ENCODE data around the gene GSN.

Gene GSN

DNA sequence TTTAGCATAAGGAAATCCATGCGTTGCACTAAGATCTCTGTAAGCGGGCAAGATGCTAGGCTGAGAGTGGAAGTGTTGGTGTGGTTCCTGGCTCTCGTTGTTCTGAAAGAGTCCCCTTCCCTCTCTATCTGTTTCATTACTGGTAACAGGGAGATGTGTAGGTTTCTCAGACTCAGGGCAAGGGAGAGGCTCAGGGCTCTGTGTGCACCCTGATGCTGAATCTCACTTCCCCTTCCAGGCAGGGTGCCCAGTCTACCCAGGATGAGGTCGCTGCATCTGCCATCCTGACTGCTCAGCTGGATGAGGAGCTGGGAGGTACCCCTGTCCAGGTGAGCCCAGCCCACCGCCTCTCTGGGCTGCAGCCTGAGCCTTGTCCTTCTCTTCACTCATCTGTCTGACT lies 56.4 kb downstream of the GSN start:
- Histone ChIP-seq H3K4me3 (ENCODE audit: low read length) (no peak overlapping the region), H3K36me3 (ENCODE audit: insufficient read depth, low read depth, low read length) (peaks cover 54% of the 10 kb centered on the region), H3K9ac (ENCODE audit: low read depth, low read length) (no peak overlapping the region), H3K9me3 (ENCODE audit: insufficient read depth, low read depth, low read length) (no peaks in the 10 kb centered on the region), H3K4me1 (ENCODE audit: insufficient read depth, low read length) (no peaks in the 10 kb centered on the region), H3K27me3 (ENCODE audit: insufficient read depth, low read length) (no peaks in the 10 kb centered on the region), H3K27ac (ENCODE audit: low read length) (no peak overlapping the region)

DNA sequence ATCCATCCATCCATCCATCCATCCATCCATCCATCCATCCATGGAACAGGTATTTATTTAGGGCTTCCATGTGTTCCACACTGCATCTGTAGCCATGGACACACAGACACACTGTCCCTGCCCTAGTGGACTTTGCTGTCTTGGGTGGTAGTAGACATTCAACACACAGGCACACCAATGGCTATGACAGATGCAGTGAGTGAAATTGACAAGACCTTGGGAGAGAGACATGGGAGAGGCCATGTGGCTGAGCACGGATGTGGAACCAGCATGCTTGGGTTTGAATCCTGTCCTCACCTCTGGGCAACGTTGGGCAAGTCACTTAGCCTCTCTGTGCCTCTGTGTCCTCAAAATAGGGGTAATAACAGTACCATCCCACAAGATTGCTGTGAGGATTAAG lies 56.8 kb downstream of the GSN start:
- Histone ChIP-seq H3K4me1 (ENCODE audit: insufficient read depth, low read length) (no peaks in the 10 kb centered on the region), H3K27me3 (ENCODE audit: insufficient read depth, low read length) (no peaks in the 10 kb centered on the region), H3K36me3 (ENCODE audit: insufficient read depth, low read depth, low read length) (peaks cover 58% of the 10 kb centered on the region), H3K4me3 (ENCODE audit: low read length) (no peak overlapping the region), H3K27ac (ENCODE audit: low read length) (no peak overlapping the region), H3K9ac (ENCODE audit: low read depth, low read length) (no peak overlapping the region), H3K9me3 (ENCODE audit: insufficient read depth, low read depth, low read length) (no peaks in the 10 kb centered on the region)

DNA sequence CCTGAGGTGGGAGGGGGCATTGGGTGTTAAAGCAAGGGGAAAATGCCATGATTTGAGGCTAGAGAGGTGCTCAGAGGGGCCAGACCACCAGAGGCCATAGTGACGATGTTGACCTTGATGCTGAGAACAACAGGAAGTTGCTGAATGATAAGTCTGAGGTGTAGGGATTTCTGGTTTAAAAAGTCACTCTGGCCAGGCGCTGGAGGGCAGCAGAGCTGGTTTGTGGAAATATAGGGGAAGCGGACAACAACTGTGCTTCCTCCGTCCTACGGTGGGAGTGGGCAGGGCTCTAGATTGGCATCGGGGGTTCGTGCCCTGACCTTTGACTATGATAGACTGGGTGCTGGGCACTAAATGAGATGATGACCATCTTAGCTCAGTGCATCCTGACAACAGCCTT lies 57.4 kb downstream of the GSN start:
- no peaks in the 10 kb centered on the region for H3K4me1 ChIP-seq (ENCODE audit: insufficient read depth, low read length)
- no peak overlapping the region for H3K27ac ChIP-seq (ENCODE audit: low read length)
- no peaks in the 10 kb centered on the region for H3K9me3 ChIP-seq (ENCODE audit: insufficient read depth, low read depth, low read length)
- no peak overlapping the region for H3K4me3 ChIP-seq (ENCODE audit: low read length)
- peaks cover 63% of the 10 kb centered on the region for H3K36me3 ChIP-seq (ENCODE audit: insufficient read depth, low read depth, low read length)
- H3K27me3 ChIP-seq (ENCODE audit: insufficient read depth, low read length) = no peaks in the 10 kb centered on the region
- no peak overlapping the region for H3K9ac ChIP-seq (ENCODE audit: low read depth, low read length)

DNA sequence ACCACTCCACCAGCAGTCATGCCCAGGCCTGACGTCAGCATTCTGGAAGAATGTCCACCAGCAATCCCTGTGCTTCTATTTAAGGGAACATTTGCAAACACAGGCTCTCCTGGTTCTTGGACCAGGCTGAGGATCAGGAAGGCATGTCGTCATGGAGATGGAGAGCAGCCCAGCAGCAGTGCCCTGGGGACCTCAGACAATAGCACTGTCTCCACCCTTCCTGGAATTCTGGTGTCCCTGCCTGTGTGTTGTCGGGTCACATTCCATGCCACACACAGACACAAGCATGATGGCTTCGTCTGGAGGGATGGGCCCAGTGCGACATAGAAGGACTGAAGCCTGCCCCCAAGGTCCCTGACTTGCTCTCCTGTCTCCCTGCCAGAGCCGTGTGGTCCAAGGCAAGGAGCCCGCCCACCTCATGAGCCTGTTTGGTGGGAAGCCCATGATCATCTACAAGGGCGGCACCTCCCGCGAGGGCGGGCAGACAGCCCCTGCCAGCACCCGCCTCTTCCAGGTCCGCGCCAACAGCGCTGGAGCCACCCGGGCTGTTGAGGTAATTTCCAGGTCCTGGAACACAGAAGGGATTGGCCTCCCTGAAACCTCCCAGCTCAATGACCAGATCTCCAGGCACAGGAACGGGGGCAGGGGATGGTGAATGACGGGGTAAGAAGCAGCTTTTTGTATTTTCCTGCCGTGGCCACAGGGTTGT lies 58.3 kb downstream of the GSN start:
- Histone ChIP-seq H3K27me3 (ENCODE audit: insufficient read depth, low read length) (no peaks in the 10 kb centered on the region), H3K36me3 (ENCODE audit: insufficient read depth, low read depth, low read length) (peaks cover 61% of the 10 kb centered on the region), H3K27ac (ENCODE audit: low read length) (no peak overlapping the region), H3K9me3 (ENCODE audit: insufficient read depth, low read depth, low read length) (no peaks in the 10 kb centered on the region), H3K4me1 (ENCODE audit: insufficient read depth, low read length) (no peaks in the 10 kb centered on the region), H3K4me3 (ENCODE audit: low read length) (no peak overlapping the region), H3K9ac (ENCODE audit: low read depth, low read length) (no peak overlapping the region)

DNA sequence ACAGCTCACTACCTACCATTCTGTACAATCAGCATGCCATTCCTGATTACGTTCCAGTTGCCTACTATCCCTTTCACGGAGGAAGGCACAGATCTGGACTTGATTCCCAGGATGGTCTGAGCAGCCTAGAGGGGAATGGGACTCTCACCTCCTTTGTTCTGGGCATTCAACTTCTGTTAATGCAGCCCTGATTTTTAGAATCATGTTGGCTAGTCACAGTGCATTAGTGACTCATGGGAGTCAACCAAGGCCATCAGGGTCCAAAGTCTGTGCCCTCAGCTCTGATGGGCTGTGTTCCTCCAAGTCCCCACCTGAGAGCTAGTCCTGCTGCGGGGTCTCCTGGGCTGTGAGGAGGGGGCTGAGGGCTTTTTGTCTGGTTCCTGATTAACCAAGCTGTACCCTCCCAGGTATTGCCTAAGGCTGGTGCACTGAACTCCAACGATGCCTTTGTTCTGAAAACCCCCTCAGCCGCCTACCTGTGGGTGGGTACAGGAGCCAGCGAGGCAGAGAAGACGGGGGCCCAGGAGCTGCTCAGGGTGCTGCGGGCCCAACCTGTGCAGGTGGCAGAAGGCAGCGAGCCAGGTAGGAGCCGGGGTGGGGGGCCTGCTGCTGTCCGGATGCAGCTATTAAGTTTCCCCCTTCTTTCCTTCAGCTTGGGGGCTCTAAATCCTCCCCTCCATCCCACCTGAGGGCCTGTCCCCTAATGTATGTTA lies 59.1 kb downstream of the GSN start:
- no peak overlapping the region for H3K27ac ChIP-seq (ENCODE audit: low read length)
- peaks cover 59% of the 10 kb centered on the region for H3K36me3 ChIP-seq (ENCODE audit: insufficient read depth, low read depth, low read length)
- no peaks in the 10 kb centered on the region for H3K4me1 ChIP-seq (ENCODE audit: insufficient read depth, low read length)

DNA sequence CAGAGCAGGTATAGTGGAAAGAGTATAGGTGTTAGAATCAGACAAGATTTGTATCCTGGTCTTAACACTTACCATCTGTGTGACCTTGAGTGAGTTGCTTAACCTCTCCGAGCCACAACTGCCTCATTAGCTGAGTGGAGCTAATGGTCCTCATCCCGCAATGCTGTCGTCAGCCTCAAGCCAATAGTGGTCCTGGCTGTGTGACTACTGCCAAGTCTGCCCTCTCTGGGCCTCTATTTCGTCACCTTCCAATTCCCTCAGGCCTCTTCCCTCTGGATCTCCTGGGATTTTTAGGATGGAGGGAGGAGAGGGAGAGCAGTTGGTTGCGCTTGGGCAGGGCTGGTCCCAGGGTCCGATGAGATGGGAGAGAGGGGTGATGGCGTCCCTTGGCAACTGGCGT lies 60.5 kb downstream of the GSN start:
- H3K27ac ChIP-seq (ENCODE audit: low read length) = no peak overlapping the region
- peaks cover 53% of the 10 kb centered on the region for H3K36me3 ChIP-seq (ENCODE audit: insufficient read depth, low read depth, low read length)
- H3K27me3 ChIP-seq (ENCODE audit: insufficient read depth, low read length) = no peaks in the 10 kb centered on the region
- H3K9me3 ChIP-seq (ENCODE audit: insufficient read depth, low read depth, low read length) = no peaks in the 10 kb centered on the region
- H3K4me3 ChIP-seq (ENCODE audit: low read length) = no peak overlapping the region
- H3K9ac ChIP-seq (ENCODE audit: low read depth, low read length) = no peak overlapping the region
- no peaks in the 10 kb centered on the region for H3K4me1 ChIP-seq (ENCODE audit: insufficient read depth, low read length)

More for the DNA sequence above, 59.1 kb downstream of the GSN start:
- Histone ChIP-seq H3K9ac (ENCODE audit: low read depth, low read length) (no peak overlapping the region), H3K27me3 (ENCODE audit: insufficient read depth, low read length) (no peaks in the 10 kb centered on the region), H3K4me3 (ENCODE audit: low read length) (no peak overlapping the region), H3K9me3 (ENCODE audit: insufficient read depth, low read depth, low read length) (no peaks in the 10 kb centered on the region)

DNA sequence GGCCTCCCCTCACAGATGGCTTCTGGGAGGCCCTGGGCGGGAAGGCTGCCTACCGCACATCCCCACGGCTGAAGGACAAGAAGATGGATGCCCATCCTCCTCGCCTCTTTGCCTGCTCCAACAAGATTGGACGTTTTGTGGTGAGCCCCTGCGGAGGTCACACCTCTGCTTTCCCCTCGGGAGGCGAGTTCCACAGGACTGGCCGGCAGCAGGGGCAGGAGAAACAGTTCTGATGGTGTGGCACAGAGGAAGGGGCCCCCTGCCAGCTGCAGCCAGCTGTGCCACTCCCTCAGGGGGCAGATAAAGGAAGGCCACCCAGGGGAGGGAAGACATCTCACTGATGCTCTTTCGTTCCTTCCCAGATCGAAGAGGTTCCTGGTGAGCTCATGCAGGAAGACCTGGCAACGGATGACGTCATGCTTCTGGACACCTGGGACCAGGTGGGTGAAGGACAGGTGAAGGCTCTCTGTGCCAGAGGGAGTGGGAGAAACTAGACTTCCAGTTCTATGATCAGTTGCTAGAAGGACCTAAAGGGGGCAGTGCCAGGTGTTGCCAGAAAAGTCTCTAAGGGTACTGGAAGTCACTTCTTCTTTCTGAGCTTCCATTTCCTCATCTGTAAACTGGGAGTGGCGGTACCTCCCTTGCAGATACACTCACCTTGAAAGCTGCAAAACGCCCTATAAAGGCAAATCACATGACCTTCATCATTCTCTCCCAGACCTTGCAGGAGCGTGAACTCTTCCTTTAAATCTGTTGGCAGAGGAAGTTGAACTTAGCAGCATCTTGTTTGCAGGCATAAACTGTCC lies 61.1 kb downstream of the GSN start:
- Histone ChIP-seq H3K9me3 (ENCODE audit: insufficient read depth, low read depth, low read length) (no peaks in the 10 kb centered on the region), H3K27me3 (ENCODE audit: insufficient read depth, low read length) (no peaks in the 10 kb centered on the region), H3K27ac (ENCODE audit: low read length) (no peak overlapping the region), H3K4me1 (ENCODE audit: insufficient read depth, low read length) (no peaks in the 10 kb centered on the region), H3K36me3 (ENCODE audit: insufficient read depth, low read depth, low read length) (peaks cover 50% of the 10 kb centered on the region), H3K4me3 (ENCODE audit: low read length) (no peak overlapping the region), H3K9ac (ENCODE audit: low read depth, low read length) (no peak overlapping the region)

DNA sequence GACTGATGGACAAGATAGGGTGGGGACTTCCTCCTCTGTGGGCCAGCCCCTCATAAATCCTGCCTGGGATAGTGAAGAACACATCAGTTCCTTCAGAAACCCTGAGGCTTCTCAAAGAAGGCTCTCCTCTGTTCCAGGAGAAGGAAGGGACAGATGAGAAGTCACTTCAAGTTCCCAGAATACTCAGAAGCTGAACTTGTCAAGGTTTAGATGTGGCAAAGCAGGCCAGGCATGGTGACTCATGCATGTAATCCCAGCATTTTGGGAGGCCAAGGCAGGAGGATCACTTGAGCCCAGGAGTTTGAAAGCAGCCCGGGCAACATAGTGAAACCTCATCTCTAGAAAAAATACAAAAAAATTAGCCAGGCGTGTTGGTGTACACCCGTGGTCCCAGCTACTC lies 63.6 kb downstream of the GSN start:
- H3K27ac ChIP-seq (ENCODE audit: low read length) = no peak overlapping the region

DNA sequence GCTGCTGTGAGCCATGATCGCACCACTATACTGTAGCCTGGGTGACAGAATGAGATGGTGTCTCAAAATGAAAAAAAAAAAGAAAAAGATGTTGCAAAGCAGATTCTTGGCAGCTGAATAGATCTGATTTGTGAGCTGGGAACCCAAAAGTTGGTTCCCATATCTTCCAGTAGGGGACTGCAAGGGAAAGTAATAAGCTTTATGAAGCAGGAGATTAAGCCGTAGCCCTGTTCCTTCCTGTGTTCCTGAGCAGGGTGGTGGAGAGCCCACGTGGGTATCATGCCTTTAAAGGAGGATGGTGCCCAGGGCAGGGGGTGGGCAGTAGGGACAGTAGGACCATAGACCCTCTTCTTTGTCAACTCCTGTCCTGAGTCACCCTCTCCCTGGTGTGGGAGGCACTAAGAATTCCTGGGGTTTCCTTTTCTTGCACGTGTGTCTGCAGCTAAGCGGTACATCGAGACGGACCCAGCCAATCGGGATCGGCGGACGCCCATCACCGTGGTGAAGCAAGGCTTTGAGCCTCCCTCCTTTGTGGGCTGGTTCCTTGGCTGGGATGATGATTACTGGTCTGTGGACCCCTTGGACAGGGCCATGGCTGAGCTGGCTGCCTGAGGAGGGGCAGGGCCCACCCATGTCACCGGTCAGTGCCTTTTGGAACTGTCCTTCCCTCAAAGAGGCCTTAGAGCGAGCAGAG lies 64.2 kb downstream of the GSN start:
- Histone ChIP-seq H3K4me3 (ENCODE audit: low read length) (no peak overlapping the region), H3K9me3 (ENCODE audit: insufficient read depth, low read depth, low read length) (no peaks in the 10 kb centered on the region), H3K9ac (ENCODE audit: low read depth, low read length) (no peak overlapping the region), H3K4me1 (ENCODE audit: insufficient read depth, low read length) (no peaks in the 10 kb centered on the region), H3K36me3 (ENCODE audit: insufficient read depth, low read depth, low read length) (peaks cover 30% of the 10 kb centered on the region), H3K27ac (ENCODE audit: low read length) (no peak overlapping the region), H3K27me3 (ENCODE audit: insufficient read depth, low read length) (no peaks in the 10 kb centered on the region)

More for the DNA sequence above, 63.6 kb downstream of the GSN start:
- Histone ChIP-seq H3K4me1 (ENCODE audit: insufficient read depth, low read length) (no peaks in the 10 kb centered on the region), H3K4me3 (ENCODE audit: low read length) (no peak overlapping the region), H3K9ac (ENCODE audit: low read depth, low read length) (no peak overlapping the region), H3K36me3 (ENCODE audit: insufficient read depth, low read depth, low read length) (peaks cover 34% of the 10 kb centered on the region), H3K27me3 (ENCODE audit: insufficient read depth, low read length) (no peaks in the 10 kb centered on the region), H3K9me3 (ENCODE audit: insufficient read depth, low read depth, low read length) (no peaks in the 10 kb centered on the region)

DNA sequence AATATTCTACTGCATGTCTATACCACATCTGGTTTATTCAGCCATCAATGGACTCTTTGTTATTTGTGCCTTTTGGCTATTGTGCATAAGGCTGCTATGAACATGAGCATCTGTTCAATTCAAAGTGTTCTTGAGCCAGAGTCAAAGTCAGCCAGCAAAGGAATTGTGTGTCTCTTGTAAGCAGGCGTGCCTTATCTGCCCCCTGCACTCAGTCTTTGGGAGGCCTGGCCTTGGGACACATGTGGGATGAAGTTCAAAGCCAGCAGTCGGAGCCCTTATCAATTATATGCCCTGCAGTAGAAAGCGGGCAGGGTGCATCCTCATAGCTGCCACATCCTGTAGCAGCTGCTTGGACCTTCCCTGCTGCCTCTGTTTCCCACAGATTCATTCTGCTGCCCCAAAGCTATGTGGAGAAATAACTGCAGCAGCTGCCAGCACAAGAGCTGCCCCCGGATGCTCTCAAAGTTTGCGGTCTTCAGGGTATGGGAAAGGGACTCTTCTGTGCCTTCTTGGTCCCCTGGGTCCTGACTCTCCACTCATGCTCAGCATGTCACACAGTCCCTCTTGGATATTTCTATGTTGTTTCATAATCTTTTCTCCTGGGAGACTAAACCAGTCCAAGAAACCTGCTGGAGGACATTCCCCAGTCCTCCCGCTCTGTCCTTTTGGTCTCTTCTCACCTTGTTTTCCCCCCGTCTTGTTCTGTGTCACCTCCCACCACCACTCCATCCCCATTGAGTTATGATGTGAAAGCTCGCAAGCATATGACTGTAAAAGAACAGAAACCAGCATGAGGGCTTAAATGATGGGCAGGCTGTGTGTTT lies 66.2 kb downstream of the GSN start:
- Histone ChIP-seq H3K4me3 (ENCODE audit: low read length) (no peak overlapping the region), H3K36me3 (ENCODE audit: insufficient read depth, low read depth, low read length) (peaks cover 24% of the 10 kb centered on the region), H3K4me1 (ENCODE audit: insufficient read depth, low read length) (no peaks in the 10 kb centered on the region), H3K9ac (ENCODE audit: low read depth, low read length) (no peak overlapping the region), H3K27ac (ENCODE audit: low read length) (no peak overlapping the region), H3K9me3 (ENCODE audit: insufficient read depth, low read depth, low read length) (no peaks in the 10 kb centered on the region), H3K27me3 (ENCODE audit: insufficient read depth, low read length) (no peaks in the 10 kb centered on the region)

DNA sequence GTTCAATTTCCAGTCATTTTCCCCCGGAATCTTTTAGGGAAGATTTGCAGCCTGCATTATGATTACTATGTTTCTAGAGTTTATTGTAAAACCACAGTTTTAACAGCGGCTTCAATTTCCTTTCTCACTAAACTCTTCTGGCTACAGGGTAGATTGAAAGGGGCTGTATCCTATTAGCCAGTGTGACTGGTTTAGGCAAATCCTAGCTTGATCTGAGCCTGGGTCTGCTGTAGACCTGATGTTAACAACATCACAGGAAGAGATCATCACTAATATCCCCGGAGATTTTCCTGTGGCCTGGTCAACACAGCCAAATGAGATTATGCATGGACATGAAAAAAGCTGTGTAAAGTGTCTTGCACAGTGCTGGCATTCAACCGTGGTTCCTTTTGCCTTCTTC lies 68.7 kb downstream of the GSN start:
- Histone ChIP-seq H3K4me1 (ENCODE audit: insufficient read depth, low read length) (no peaks in the 10 kb centered on the region), H3K9me3 (ENCODE audit: insufficient read depth, low read depth, low read length) (no peaks in the 10 kb centered on the region), H3K4me3 (ENCODE audit: low read length) (no peak overlapping the region), H3K27ac (ENCODE audit: low read length) (no peak overlapping the region), H3K36me3 (ENCODE audit: insufficient read depth, low read depth, low read length) (peaks cover 5% of the 10 kb centered on the region; the same call in 1 of the 2 replicates), H3K9ac (ENCODE audit: low read depth, low read length) (no peak overlapping the region), H3K27me3 (ENCODE audit: insufficient read depth, low read length) (no peaks in the 10 kb centered on the region)

Data from iPS-20b (cell line).